Thyroid gland (tissue), 4 donors: ENCODE measurements around the gene CREBL2. TPM values are rescaled to one million over a fixed set of nuclear protein-coding genes. Genes with fewer than 3 reads are reported as not detected.

Experiments
- DNase-seq, 2 donors: peaks; one replicate each; pipeline ENCODE4 v3.0.0-alpha.2; 2019
- H3K27ac ChIP-seq, 3 donors: fragments of 200-600 bp; sonication (generic); 1 replicate in 2 of 3; 2 replicates in 1 of 3; pipeline ENCODE4 v1.5.1; 2016 to 2019; ENCODE audit warnings: mild to moderate bottlenecking in 1 of 3, moderate library complexity in 1 of 3
- H3K27me3 ChIP-seq: fragments of 200-600 bp; sonication (generic); one replicate; pipeline ENCODE4 v1.5.1; 2019
- H3K36me3 ChIP-seq, 2 donors: fragments of 200-600 bp; sonication (generic); one replicate each; pipeline ENCODE4 v1.5.1; 2016 to 2019
- H3K4me1 ChIP-seq, 2 donors: fragments of 200-600 bp; sonication (generic); one replicate each; pipeline ENCODE4 v1.5.1; 2017 to 2019
- H3K4me3 ChIP-seq, 3 donors: fragments of 200-600 bp; sonication (generic); replicated peaks in 1 of 3; 1 replicate in 2 of 3; 2 replicates in 1 of 3; pipeline ENCODE4 v1.5.1; 2016; ENCODE audit warnings: mild to moderate bottlenecking in 1 of 3
- H3K9me3 ChIP-seq: fragments of 200-600 bp; sonication (generic); one replicate; pipeline ENCODE4 v1.5.1; 2017
- POLR2A ChIP-seq, 2 donors: fragments of 450-650 bp; IDR thresholded peaks; one replicate each; pipeline ENCODE4 v1.6.1; 2017; ENCODE audit warnings: antibody characterized with exemption in 2 of 2, mild to moderate bottlenecking in 2 of 2, moderate library complexity in 1 of 2
- WGBS, 2 donors: methylation state at CpG; one replicate each; pipeline ENCODE4 v1.1.5; 2017; 5-methylcytosine and 5-hydroxymethylcytosine counted together
- intact Hi-C: fragments of 100-400 bp; cut with DNase I; formaldehyde crosslinking; loops from one replicate; pipeline ENCODE4 v1.15.1; 2023
- total RNA-seq, 4 donors: library from RNA; depleted of rRNA; stranded (reverse); fragments of >200 nt; gene quantifications; one replicate each; pipeline ENCODE4 v1.2.3, GENCODE V29; 2016
- TF ChIP-seq, protein P1 (sequence below), 6 experiments: fragments of 200-600 bp in 3 of 6; fragments of 450-650 bp in 3 of 6; sonication (generic) in 3 of 6; IDR thresholded peaks; one replicate each; pipeline ENCODE4 v1.5.1; 2016 to 2019; ENCODE audit warnings: antibody characterized with exemption in 6 of 6, mild to moderate bottlenecking in 2 of 6, inconsistent platforms in 1 of 6, moderate library complexity in 1 of 6

CREBL2 gene, protein sequence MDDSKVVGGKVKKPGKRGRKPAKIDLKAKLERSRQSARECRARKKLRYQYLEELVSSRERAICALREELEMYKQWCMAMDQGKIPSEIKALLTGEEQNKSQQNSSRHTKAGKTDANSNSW
- total RNA-seq: 10 to 100 TPM; 67.8 to 84.3 (median 74.0) TPM

DNA sequence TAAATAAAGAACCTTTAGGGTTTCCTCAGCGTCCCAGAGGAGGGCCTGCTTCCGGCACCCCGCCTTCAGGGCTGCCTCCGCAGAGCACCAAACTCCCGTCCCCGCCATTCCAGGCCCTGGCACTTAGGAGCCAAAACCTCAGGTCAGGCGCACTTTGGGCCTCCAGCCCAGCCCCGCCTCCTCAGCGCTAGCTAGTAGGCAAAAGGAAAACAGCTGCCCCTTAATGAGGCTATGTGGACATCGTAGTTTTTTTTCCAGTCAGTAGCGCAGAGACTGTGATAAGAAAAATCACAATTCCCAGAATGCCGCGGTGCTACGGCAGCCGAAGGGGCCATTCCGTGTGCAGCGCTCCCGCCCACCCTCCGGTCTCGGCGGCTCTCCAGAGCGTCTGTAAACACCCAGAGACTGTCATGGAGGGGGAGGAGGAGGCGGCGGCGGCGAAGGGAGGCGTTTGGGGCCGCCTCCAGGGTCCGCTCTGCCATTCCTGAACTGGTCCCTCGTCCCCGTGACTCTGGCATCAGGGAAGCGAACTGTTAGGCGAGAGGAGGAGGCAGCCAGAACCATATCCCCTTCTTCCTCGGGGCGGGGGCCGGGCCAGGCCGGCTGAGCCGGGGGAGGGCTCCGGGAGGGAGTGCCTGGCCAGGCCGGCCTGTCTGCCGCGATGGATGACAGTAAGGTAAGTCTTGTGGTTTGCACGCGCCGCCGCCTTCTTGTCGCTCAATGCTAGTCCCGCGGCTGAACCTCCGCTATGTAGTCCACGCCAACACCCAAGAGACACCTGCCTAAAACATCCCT is at the start of gene CREBL2:
Gene CREBL2, plus strand, starts transcription at position 365 of the 795 bp plus-strand sequence. Its CDS starts 297 bp downstream, at position 662.
- peak; percentile 97 for DNase-seq
- Histone ChIP-seq H3K27me3 (no peaks in the 10 kb centered on the region), H3K36me3 (no peaks in the 10 kb centered on the region), H3K9me3 (no peaks in the 10 kb centered on the region), H3K4me1 (peaks cover 15 to 19% of the 10 kb centered on the region in 2 donors), H3K27ac (peak within 1 kb of the TSS; percentile 75 to 95 (median 87)), H3K4me3 (peak within 1 kb of the TSS in 2 of 3 donors; percentile 45 to 85)
- 0 to 1% methylated on average over 35 to 42 of the region's 51 CpGs for whole genome bisulfite sequencing, 2 donors
- TF ChIP-seq POLR2A (IDR thresholded peaks at IDR 0.05): peak in 1 of 2 donors; percentile 85
- TF ChIP-seq, protein P1, sequence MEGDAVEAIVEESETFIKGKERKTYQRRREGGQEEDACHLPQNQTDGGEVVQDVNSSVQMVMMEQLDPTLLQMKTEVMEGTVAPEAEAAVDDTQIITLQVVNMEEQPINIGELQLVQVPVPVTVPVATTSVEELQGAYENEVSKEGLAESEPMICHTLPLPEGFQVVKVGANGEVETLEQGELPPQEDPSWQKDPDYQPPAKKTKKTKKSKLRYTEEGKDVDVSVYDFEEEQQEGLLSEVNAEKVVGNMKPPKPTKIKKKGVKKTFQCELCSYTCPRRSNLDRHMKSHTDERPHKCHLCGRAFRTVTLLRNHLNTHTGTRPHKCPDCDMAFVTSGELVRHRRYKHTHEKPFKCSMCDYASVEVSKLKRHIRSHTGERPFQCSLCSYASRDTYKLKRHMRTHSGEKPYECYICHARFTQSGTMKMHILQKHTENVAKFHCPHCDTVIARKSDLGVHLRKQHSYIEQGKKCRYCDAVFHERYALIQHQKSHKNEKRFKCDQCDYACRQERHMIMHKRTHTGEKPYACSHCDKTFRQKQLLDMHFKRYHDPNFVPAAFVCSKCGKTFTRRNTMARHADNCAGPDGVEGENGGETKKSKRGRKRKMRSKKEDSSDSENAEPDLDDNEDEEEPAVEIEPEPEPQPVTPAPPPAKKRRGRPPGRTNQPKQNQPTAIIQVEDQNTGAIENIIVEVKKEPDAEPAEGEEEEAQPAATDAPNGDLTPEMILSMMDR (IDR thresholded peaks at IDR 0.05): no peak
- intact Hi-C loops: no loop called here

DNA sequence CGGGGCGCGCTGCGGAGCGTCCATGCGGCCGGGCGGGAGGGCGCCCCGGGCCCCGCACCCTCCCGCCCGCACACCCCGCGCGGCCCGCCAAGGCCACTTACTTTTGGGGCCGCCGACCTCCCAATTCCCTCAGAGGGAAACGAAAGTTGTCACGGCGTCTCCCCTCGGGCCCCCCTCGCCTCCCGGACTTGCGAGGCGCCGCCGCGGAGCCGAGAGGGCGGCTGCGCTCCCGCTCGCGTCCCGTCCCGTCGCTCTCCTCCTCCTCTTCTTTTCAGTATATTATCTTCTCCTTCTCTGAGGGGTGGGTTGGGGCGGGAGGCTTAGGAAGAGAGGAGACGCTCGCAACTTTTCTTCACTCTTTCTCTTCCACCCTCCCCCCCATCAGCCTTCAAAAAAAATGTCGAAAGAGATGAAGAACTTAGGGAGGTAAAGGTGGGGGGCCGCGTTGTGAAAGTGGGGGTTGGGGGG is 49.6 kb upstream of the CREBL2 start:
- WGBS, 2 donors: 0 to 1% methylated on average over 25 to 34 of the region's 45 CpGs
- Histone ChIP-seq H3K27ac (peak overlapping the region; percentile 97 to 100 (median 100)), H3K9me3 (no peaks in the 10 kb centered on the region), H3K4me3 (peak overlapping the region; percentile 46 to 84 (median 54)), H3K27me3 (no peaks in the 10 kb centered on the region), H3K36me3 (no peaks in the 10 kb centered on the region), H3K4me1 (peaks cover 10 to 25% of the 10 kb centered on the region in 2 donors)
- intact Hi-C loops: loop anchor here (5.0 kb wide), 1 partner anchor 185 kb away; no protein-coding TSS in a partner anchor
- TF ChIP-seq, protein P1 (IDR thresholded peaks at IDR 0.05): peak in 2 of 6 experiments; percentile 0 to 2
- TF ChIP-seq POLR2A (IDR thresholded peaks at IDR 0.05): no peak
- DNase-seq: peak; percentile 29 to 36

DNA sequence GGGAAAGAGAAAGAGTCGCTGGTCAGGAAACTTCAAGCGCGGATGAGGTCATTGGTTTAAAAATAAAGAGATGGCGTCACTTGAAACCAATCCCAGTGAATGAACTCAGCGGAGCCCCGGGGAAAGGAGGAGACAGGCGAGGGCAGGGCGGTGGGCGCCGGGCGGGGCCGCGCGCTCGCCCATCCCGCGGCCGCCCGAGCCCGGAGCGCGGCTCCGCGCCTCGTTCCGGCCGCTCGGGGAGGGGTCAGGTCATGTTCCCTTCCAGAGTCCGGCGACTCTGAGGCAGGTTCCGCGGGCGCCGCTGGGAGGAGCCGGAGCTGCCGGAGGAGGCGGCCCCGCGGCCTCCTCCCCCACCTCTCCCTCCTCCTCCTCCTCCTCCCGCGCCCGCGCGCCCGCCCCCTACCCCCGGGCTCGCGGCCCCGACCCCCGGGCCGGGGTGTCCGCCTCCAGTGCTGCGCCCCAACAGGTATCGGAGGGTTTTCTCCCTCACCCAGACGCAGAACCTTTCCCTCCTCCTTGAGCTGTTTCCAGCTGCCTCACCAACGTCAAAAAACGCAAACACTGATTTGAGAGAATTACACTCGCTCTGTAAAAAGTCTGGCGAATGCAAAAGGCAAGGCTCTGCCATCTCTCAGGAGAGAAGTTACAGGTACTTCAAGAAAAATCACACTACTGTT is 49.0 kb upstream of the CREBL2 start, which contains the start of gene DUSP16:
Gene DUSP16, minus strand, starts transcription at position 279 of the 677 bp plus-strand sequence. CDS start 41,765 bp downstream, outside the sequence.
- peak in 1 of 2 donors; percentile 97 for TF ChIP-seq POLR2A (IDR thresholded peaks at IDR 0.05)
- TF ChIP-seq, protein P1 (IDR thresholded peaks at IDR 0.05): peak in 2 of 6 experiments; percentile 14 to 29
- intact Hi-C loops: loop anchor here (5.0 kb wide), 1 partner anchor 185 kb away; no protein-coding TSS in a partner anchor
- WGBS, 2 donors: 1 to 2% methylated on average over 31 to 44 of the region's 59 CpGs
- peak within 1 kb of the TSS; percentile 46 to 84 (median 54) for H3K4me3 ChIP-seq
- no peaks in the 10 kb centered on the region for H3K36me3 ChIP-seq
- DNase-seq: peak; percentile 93
- peaks cover 10 to 25% of the 10 kb centered on the region in 2 donors for H3K4me1 ChIP-seq
- H3K27me3 ChIP-seq: no peaks in the 10 kb centered on the region
- H3K27ac ChIP-seq: peak within 1 kb of the TSS; percentile 97 to 100 (median 100)
- no peaks in the 10 kb centered on the region for H3K9me3 ChIP-seq

DNA sequence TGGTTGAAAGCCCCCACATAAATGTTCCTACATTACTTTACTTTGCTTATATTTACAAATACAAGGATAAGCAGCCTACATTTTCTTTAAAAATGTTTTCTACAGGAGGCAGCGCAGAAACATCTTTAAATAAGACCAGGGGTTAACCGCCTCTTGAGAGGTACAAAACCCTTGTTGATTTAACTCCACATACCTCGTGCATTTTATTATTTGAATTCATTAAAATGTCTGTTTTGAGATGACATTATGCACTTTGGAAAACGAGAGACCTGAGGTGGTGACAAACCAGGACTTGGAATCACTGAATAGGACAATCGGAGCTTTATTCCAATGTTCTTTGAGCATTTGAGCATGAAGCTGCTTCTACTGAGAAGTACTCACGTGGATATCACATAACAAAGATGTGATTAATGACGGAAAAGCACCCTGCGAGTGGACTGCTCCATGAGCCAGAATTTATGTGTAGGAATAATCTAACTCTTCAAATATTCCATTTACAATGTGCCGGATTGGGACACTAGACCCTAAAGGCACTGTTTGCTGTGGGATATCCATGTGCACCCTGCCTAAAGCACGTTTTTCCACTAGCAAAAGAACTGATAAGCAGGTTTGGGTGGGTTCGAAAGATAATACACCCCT is 48.3 kb upstream of the CREBL2 start:
- WGBS, 2 donors: 47 to 49% methylated on average over 11 of the region's 11 CpGs
- H3K27me3 ChIP-seq: no peaks in the 10 kb centered on the region
- peak overlapping the region in 1 of 3 donors; percentile 54 for H3K4me3 ChIP-seq
- intact Hi-C loops: loop anchor here (5.0 kb wide), 1 partner anchor 186 kb away; no protein-coding TSS in a partner anchor
- peaks cover 10 to 25% of the 10 kb centered on the region in 2 donors for H3K4me1 ChIP-seq
- H3K27ac ChIP-seq: peak overlapping the region; percentile 96 to 100 (median 97)
- no peaks in the 10 kb centered on the region for H3K36me3 ChIP-seq
- TF ChIP-seq POLR2A (IDR thresholded peaks at IDR 0.05): peak in 1 of 2 donors; percentile 31
- TF ChIP-seq, protein P1 (IDR thresholded peaks at IDR 0.05): no peak
- H3K9me3 ChIP-seq: no peaks in the 10 kb centered on the region
- no peak for DNase-seq
